Nephron progenitor cell (in vitro differentiated cells): ENCODE results near the gene TEX2.
A peak's percentile ranks its signal among the peaks of the same experiment; 100 is the strongest.

Experiments used
- DNase-seq: peaks from one replicate; pipeline ENCODE4 v3.0.0; 2021
- H3K27ac Mint-ChIP-seq: 2 replicates; pipeline ENCODE4 v1.8.0; 2021; ENCODE audit warnings: mild to moderate bottlenecking, moderate library complexity, mixed read lengths
- H3K27me3 Mint-ChIP-seq: 2 replicates; pipeline ENCODE4 v1.8.0; 2021; ENCODE audit warnings: mild to moderate bottlenecking, low read depth, mixed read lengths; ENCODE audit not compliant: poor library complexity
- H3K36me3 Mint-ChIP-seq: 2 replicates; pipeline ENCODE4 v1.8.0; 2021; ENCODE audit warnings: low read depth, mixed read lengths
- H3K4me1 Mint-ChIP-seq: 2 replicates; pipeline ENCODE4 v1.8.0; 2021; ENCODE audit warnings: mixed read lengths
- H3K4me3 Mint-ChIP-seq: 2 replicates; pipeline ENCODE4 v1.8.0; 2021; ENCODE audit warnings: mild to moderate bottlenecking, moderate library complexity, mixed read lengths
- H3K9me3 Mint-ChIP-seq: 2 replicates; pipeline ENCODE4 v1.8.0; 2021; ENCODE audit warnings: mild to moderate bottlenecking, moderate library complexity, mixed read lengths
- TF ChIP-seq, protein P1 (sequence below): fragments of 200-600 bp; sonication (generic); IDR thresholded peaks from 2 replicates; pipeline ENCODE4 v1.5.0; 2021; ENCODE audit warnings: antibody characterized with exemption

The TEX2 gene

DNA sequence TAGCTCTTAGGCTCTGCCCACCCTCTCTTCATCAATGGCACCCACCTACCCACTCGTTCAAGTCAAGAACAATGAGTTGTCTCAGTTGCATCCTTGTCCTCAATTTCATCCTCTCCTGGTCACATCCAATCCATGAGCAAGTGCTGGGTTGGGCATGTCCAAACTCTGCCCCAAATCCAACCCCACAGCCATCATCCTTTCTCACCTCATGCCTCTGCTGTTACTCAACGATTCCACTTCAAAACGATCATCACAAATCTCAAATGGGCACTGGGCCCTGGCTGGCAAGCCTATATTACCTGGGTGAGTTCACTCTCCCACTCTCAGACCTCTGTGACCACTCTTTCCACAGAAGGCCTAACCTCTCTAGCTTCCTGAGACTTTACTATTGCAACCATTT is 12.0 kb upstream of the TEX2 start:
- DNase-seq: no peak
- Mint-ChIP-seq H3K4me3 (no peak overlapping the region), H3K27me3 (peaks cover 11% of the 10 kb centered on the region), H3K4me1 (peaks cover 34% of the 10 kb centered on the region), H3K36me3 (no peaks in the 10 kb centered on the region), H3K27ac (no peak overlapping the region), H3K9me3 (peaks cover 4% of the 10 kb centered on the region)
- TF ChIP-seq, protein P1, sequence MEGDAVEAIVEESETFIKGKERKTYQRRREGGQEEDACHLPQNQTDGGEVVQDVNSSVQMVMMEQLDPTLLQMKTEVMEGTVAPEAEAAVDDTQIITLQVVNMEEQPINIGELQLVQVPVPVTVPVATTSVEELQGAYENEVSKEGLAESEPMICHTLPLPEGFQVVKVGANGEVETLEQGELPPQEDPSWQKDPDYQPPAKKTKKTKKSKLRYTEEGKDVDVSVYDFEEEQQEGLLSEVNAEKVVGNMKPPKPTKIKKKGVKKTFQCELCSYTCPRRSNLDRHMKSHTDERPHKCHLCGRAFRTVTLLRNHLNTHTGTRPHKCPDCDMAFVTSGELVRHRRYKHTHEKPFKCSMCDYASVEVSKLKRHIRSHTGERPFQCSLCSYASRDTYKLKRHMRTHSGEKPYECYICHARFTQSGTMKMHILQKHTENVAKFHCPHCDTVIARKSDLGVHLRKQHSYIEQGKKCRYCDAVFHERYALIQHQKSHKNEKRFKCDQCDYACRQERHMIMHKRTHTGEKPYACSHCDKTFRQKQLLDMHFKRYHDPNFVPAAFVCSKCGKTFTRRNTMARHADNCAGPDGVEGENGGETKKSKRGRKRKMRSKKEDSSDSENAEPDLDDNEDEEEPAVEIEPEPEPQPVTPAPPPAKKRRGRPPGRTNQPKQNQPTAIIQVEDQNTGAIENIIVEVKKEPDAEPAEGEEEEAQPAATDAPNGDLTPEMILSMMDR: no peak

DNA sequence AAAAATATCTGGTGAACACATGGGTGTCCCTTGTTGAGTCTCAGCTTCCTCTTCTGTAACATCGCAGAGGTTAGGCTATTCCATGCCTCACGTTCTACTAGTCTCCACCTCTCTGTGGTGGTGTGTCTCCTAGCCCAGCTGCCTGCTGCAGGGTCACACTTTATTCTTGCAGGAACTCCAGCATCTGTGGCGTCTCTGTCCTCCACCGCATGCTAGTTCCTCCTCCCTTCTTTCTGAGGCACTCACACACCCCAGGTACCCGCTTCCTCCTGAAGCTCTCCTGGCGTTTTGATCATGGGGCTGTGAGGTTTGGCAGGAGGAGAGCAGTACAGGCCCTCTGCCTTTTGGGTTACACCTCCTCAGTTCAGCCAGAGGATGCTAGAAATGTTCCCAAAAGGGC is 9.9 kb upstream of the TEX2 start:
- Mint-ChIP-seq H3K27me3 (peaks cover 26% of the 10 kb centered on the region), H3K27ac (no peak overlapping the region), H3K9me3 (peaks cover 4% of the 10 kb centered on the region), H3K36me3 (no peaks in the 10 kb centered on the region), H3K4me1 (peaks cover 30% of the 10 kb centered on the region), H3K4me3 (no peak overlapping the region)
- TF ChIP-seq, protein P1: no peak
- no peak for DNase-seq

DNA sequence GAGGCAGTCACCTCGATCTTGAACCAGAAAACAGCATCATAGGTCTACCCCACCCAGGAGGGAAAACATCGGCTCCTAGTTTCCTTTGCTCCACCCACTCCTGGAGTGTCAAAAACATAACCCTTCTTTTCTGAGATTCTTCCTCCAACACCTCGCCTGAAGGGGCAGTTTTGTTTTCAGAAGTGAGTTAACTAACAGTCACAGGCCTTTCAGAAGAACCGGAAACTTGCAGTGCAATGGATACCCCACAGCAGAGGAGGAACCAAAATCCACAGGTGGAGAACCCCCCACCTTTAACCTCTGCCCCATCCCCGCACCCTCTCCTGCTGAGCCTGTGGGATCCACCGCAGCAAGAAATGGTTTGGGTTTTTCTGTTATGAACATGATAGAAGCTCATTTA is 7.8 kb upstream of the TEX2 start:
- TF ChIP-seq, protein P1: no peak
- Mint-ChIP-seq H3K36me3 (no peaks in the 10 kb centered on the region), H3K4me3 (no peak overlapping the region), H3K27me3 (peaks cover 43% of the 10 kb centered on the region), H3K27ac (no peak overlapping the region), H3K4me1 (peaks cover 20% of the 10 kb centered on the region), H3K9me3 (peaks cover 8% of the 10 kb centered on the region)
- DNase-seq: no peak

DNA sequence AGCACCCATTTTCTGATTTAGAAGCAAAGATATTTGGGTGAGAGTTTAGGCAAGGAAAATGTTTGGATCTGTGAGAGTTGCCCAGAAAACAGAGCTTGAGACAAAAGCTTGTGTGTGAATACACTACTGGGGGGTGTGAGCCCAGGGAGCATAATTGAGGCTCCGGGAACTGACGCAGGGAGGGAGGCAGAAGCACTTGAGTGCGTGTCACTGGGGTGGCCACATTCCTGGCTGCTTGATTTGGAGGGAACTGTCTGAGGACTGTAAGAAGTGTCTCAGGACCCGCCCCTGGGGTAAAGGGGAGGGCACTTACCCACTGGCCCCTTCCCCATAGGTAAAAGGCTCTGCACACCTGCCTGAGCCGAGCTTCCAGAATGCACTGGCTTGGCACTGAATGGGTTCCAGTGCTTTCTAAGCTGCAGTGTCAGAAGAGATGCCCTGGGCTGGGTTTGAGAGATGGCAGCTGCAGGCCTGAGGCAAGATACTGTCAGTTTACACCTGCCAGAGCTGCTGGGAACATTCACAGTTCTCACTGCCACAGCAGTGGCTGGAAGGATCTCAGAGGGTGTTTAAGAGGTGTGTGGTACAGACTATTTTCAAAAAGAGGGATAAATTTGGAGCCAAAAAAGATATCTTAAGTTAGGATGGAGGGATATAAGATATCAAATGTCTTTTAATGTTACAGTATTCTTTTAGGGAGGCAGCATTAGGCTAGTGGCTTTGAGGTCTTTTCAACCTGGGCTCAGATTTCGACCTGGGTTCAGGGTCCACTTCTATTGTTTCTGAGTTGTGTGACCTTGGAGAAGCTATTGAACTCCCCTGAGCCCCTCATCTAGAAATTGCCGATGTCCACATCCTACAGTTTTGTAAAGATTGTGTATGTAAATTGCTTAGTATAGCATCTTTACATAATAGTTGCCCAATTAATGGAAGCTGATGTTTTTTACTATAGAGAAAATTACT is 6.9 kb upstream of the TEX2 start:
- Mint-ChIP-seq H3K9me3 (peaks cover 8% of the 10 kb centered on the region), H3K27ac (no peak overlapping the region), H3K4me3 (no peak overlapping the region), H3K4me1 (peaks cover 23% of the 10 kb centered on the region), H3K27me3 (peaks cover 51% of the 10 kb centered on the region), H3K36me3 (no peaks in the 10 kb centered on the region)
- TF ChIP-seq, protein P1: no peak
- DNase-seq: no peak

DNA sequence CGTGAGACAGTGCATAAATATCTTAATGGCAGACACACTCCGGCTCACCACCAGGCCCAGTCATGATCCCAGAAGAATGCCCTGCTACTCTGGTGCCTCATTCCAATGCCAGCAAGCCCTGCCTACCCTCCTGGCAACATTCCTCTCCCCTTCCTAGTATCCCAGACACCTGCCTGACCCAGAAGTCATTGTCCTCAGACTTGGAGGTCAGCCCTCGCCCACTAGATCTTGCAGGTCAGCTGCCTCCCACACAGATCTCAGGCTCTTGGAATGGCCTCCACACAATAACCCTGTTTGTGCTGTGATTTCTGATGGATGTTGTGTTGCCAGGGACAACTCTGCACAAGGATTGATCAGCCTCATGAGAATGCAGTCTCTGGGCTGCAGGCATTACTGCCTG is 1.8 kb upstream of the TEX2 start:
- Mint-ChIP-seq H3K4me3 (peak overlapping the region; percentile 12), H3K4me1 (peaks cover 51% of the 10 kb centered on the region), H3K9me3 (peaks cover 4% of the 10 kb centered on the region), H3K36me3 (no peaks in the 10 kb centered on the region), H3K27me3 (peaks cover 83% of the 10 kb centered on the region), H3K27ac (no peak overlapping the region)
- DNase-seq: no peak
- TF ChIP-seq, protein P1: no peak
